T-cell (primary cell): ENCODE data around the gene SLC7A6OS. TPM values are rescaled to one million over a fixed set of nuclear protein-coding genes. Genes with fewer than 3 reads are reported as not detected.

ENCODE experiments used
- ATAC-seq, 4 experiments: fragments of 200-7000 bp in 3 of 4; fragments of 150-1000 bp in 1 of 4; cut with Tn5 transposase; replicated peaks in 1 of 4; 1 replicate in 3 of 4; 2 replicates in 1 of 4; pipeline ENCODE4 v1.10.0; 2021; ENCODE audit warnings: moderate library complexity in 3 of 4, mild to moderate bottlenecking in 2 of 4, moderate number of reproducible peaks in 1 of 4
- CTCF ChIA-PET, 2 donors: fragments of 300-600 bp; sonication (Branson Sonifier 250); formaldehyde crosslinking; loops; one replicate each; lab custom pipeline; 2022; ENCODE audit warnings: antibody characterized with exemption in 2 of 2; lab: Charles Lee
- POLR2A ChIA-PET, 2 donors: fragments of 300-600 bp; sonication (Branson Sonifier 250); formaldehyde crosslinking; loops; one replicate each; lab custom pipeline; 2022; ENCODE audit warnings: antibody characterized with exemption in 2 of 2; lab: Charles Lee
- DNase-seq, 35 experiments: peaks; one replicate each; pipeline versions ENCODE4 v3.0.0 to v3.0.0-alpha.2; 2013 to 2023
- H3K27ac ChIP-seq: one replicate; pipeline ENCODE4 v1.5.1; 2013; ENCODE audit warnings: low read length
- H3K27me3 ChIP-seq, 2 experiments: replicated peaks in 1 of 2; 1 replicate in 1 of 2; 2 replicates in 1 of 2; pipeline versions ENCODE4 v1.6.1 to v1.7.0; 2013; ENCODE audit warnings: low read length in 1 of 2, mixed read lengths in 1 of 2; ENCODE audit not compliant: control insufficient read depth in 2 of 2, insufficient read depth in 2 of 2; ENCODE audit errors: extremely low read depth in 1 of 2
- H3K36me3 ChIP-seq, 2 donors: 1 replicate in 1 of 2; 2 replicates in 1 of 2; pipeline versions ENCODE4 v1.6.1 to v1.7.0; 2013; ENCODE audit warnings: low read length in 1 of 2; ENCODE audit not compliant: control insufficient read depth in 2 of 2, insufficient read depth in 1 of 2; ENCODE audit errors: extremely low read depth in 1 of 2
- H3K4me1 ChIP-seq, 2 experiments: 1 replicate in 1 of 2; 2 replicates in 1 of 2; pipeline versions ENCODE4 v1.6.1 to v1.7.0; 2013; ENCODE audit warnings: low read length in 2 of 2, mixed read lengths in 1 of 2; ENCODE audit not compliant: insufficient read depth in 2 of 2, control insufficient read depth in 1 of 2; ENCODE audit errors: extremely low read depth in 1 of 2
- H3K4me3 ChIP-seq, 2 donors: 1 replicate in 1 of 2; 2 replicates in 1 of 2; pipeline versions ENCODE4 v1.5.1 to v1.7.0; 2013; ENCODE audit warnings: mild to moderate bottlenecking in 2 of 2, low read length in 1 of 2, moderate library complexity in 1 of 2; ENCODE audit not compliant: control insufficient read depth in 1 of 2; ENCODE audit errors: extremely low read depth in 1 of 2
- H3K9me3 ChIP-seq: 2 replicates; pipeline ENCODE4 v1.7.0; 2013
- H3K27ac Mint-ChIP-seq, 2 donors: one replicate each; pipeline ENCODE4 v1.8.0; 2020 to 2021; ENCODE audit warnings: mild to moderate bottlenecking in 2 of 2, mixed read lengths in 2 of 2
- H3K27me3 Mint-ChIP-seq, 2 donors: one replicate each; pipeline ENCODE4 v1.8.0; 2021 to 2022; ENCODE audit warnings: mixed read lengths in 2 of 2
- H3K36me3 Mint-ChIP-seq: one replicate; pipeline ENCODE4 v1.8.0; 2021; ENCODE audit warnings: mixed read lengths
- H3K4me1 Mint-ChIP-seq, 3 donors: one replicate each; pipeline ENCODE4 v1.8.0; 2020 to 2022; ENCODE audit warnings: mixed read lengths in 3 of 3, mild to moderate bottlenecking in 1 of 3
- H3K4me3 Mint-ChIP-seq, 3 donors: one replicate each; pipeline ENCODE4 v1.8.0; 2020 to 2022; ENCODE audit warnings: mild to moderate bottlenecking in 3 of 3, mixed read lengths in 3 of 3, moderate library complexity in 3 of 3
- H3K9me3 Mint-ChIP-seq, 3 donors: one replicate each; pipeline ENCODE4 v1.8.0; 2020 to 2022; ENCODE audit warnings: mixed read lengths in 3 of 3
- WGBS: methylation state at CpG from one replicate; pipeline ENCODE4 v1.1.5; 2013; ENCODE audit warnings: missing lambda C conversion rate; ENCODE audit not compliant: insufficient coverage; 5-methylcytosine and 5-hydroxymethylcytosine counted together
- total RNA-seq, 35 experiments: library from RNA in 6 of 35; stranded (reverse) in 6 of 35; fragments of 120-200 nt in 1 of 35; gene quantifications; one replicate each; pipeline versions ENCODE4 v1.2.1 to v1.2.4 and lab custom pipeline; 2013 to 2026

The SLC7A6OS gene
- total RNA-seq, 5 donors from 2014 or later (not counting 1 experiment from before 2014, with no cell fraction given): 42.5 to 50.3 (median 43.9) TPM

DNA sequence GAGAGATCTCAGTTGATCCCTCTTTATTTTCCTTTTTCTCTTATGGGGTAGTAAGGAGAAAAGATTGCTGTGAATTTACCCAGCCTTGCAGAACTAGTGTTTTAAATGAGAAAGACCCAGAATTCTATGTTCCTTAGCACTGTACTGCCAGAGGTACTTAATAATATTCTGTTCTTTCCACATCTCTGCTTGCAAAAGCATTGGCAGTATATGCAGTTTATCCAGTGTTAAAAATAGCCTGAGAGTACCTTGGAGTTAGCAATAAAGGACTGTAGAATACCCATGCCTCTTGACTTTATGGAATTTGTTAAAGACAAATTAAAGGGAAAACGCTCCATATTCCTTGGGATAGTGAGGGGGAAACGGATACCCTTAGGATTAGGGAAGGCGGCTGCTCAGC, 34.5 kb downstream of the SLC7A6OS start:
- no CpG with 5 or more reads among the region's 3 CpGs for WGBS
- ChIA-PET POLR2A (interaction anchor here (0.6 to 1.5 kb wide), 3 partner anchors 10 to 70 kb away, joined by 3 to 4 read pairs (median 4); partner anchors contain the start of gene SLC7A6 (in 1 of the 2)), CTCF (interaction anchor here (0.5 to 2.8 kb wide), 8 partner anchors 8 to 1251 kb away, joined by 3 to 9 read pairs (median 3); partner anchors contain the start of genes PRMT7 (in 1 of the 2), SLC7A6 (in 1 of the 2) and SLC7A6OS (in 1 of the 2))
- peak overlapping the region in 1 of 2 donors; percentile 0 for H3K4me3 ChIP-seq
- ATAC-seq (peak in 2 of 4 experiments; percentile 9 to 11), DNase-seq (no peak)
- Mint-ChIP-seq H3K4me1 (peaks cover 72 to 76% (median 72%) of the 10 kb centered on the region in 3 donors), H3K27ac (peak overlapping the region; percentile 98 to 100), H3K36me3 (peaks cover 40% of the 10 kb centered on the region), H3K27me3 (no peaks in the 10 kb centered on the region), H3K4me3 (peak overlapping the region; percentile 46 to 80 (median 55)), H3K9me3 (no peaks in the 10 kb centered on the region)
- no peaks in the 10 kb centered on the region for H3K9me3 ChIP-seq
- H3K27me3 ChIP-seq: no peaks in the 10 kb centered on the region
- H3K36me3 ChIP-seq: peaks cover 2 to 40% of the 10 kb centered on the region in 2 donors
- peaks cover 74 to 94% of the 10 kb centered on the region in 2 experiments for H3K4me1 ChIP-seq
- H3K27ac ChIP-seq: peak overlapping the region; percentile 75

- WGBS: 17% methylated on average over 2 of the region's 4 CpGs
- Mint-ChIP-seq H3K36me3 (peaks cover 38% of the 10 kb centered on the region), H3K27ac (peak overlapping the region; percentile 98 to 100), H3K4me3 (peak overlapping the region; percentile 46 to 80 (median 55)), H3K4me1 (peaks cover 70 to 76% (median 72%) of the 10 kb centered on the region in 3 donors), H3K27me3 (no peaks in the 10 kb centered on the region), H3K9me3 (no peaks in the 10 kb centered on the region)
- peak overlapping the region in 1 of 2 donors; percentile 0 for H3K4me3 ChIP-seq
- CTCF ChIA-PET: interaction anchor here (0.5 to 2.8 kb wide), 7 partner anchors 8 to 1252 kb away, joined by 3 to 9 read pairs (median 3); partner anchors contain the start of genes PRMT7 (in 1 of the 2), SLC7A6 (in 1 of the 2) and SLC7A6OS (in 1 of the 2)
- ATAC-seq: peak; percentile 81 to 88 (median 88)
- POLR2A ChIA-PET: interaction anchor here (0.6 to 1.5 kb wide), 4 partner anchors 11 to 95 kb away, joined by 3 to 7 read pairs (median 4); partner anchors contain the start of gene SLC7A6 (in 1 of the 2)
- H3K27me3 ChIP-seq: no peaks in the 10 kb centered on the region
- H3K9me3 ChIP-seq: no peaks in the 10 kb centered on the region
- peak overlapping the region; percentile 75 for H3K27ac ChIP-seq
- peaks cover 75 to 94% of the 10 kb centered on the region in 2 experiments for H3K4me1 ChIP-seq
- peak; percentile 27 to 81 (median 49) for DNase-seq
- H3K36me3 ChIP-seq: peaks cover 4 to 39% of the 10 kb centered on the region in 2 donors
Measured at GRCh38 chr16:68275611-68276191, 35.0 kb downstream of the SLC7A6OS start.

DNA sequence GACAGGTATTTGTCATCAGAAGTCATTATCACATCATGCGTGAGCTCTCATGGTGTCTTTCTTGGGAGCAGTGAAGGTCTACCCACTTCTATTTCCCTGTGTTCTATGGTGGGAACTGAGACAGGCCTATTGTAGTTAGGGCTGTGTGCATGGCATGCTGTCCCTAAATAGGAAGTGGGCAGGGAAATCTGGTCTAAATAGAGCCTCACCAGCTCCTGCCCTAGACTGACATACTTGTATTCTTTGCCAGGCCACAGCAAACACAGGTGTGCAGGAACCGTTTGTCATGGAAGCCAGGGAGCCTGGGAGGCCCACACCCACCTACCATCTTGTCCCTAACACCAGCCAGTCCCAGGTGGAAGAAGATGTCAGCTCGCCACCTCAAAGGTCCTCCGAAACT, 36.3 kb downstream of the SLC7A6OS start:
- H3K36me3 Mint-ChIP-seq: peaks cover 32% of the 10 kb centered on the region
- peaks cover 4 to 37% of the 10 kb centered on the region in 2 donors for H3K36me3 ChIP-seq
- peaks cover 73 to 79% (median 75%) of the 10 kb centered on the region in 3 donors for H3K4me1 Mint-ChIP-seq
- no peaks in the 10 kb centered on the region for H3K9me3 ChIP-seq
- ChIA-PET POLR2A (interaction anchor here in 1 of 2 donors (0.6 kb wide), 1 partner anchor 23 kb away, joined by 4 read pairs; no protein-coding TSS in a partner anchor), CTCF (interaction anchor here in 1 of 2 donors (0.6 kb wide), 1 partner anchor 55 kb away, joined by 3 read pairs; no protein-coding TSS in a partner anchor)
- H3K27me3 ChIP-seq: no peaks in the 10 kb centered on the region
- peaks cover 74 to 94% of the 10 kb centered on the region in 2 experiments for H3K4me1 ChIP-seq
- peak overlapping the region in 1 of 2 donors; percentile 27 for H3K4me3 ChIP-seq
- H3K27ac ChIP-seq: peak overlapping the region; percentile 75
- DNase-seq (no peak), ATAC-seq (no peak)
- 88% methylated on average over 3 of the region's 4 CpGs for WGBS
- H3K27ac Mint-ChIP-seq: peak overlapping the region; percentile 98 to 100
- H3K27me3 Mint-ChIP-seq: no peaks in the 10 kb centered on the region
- no peaks in the 10 kb centered on the region for H3K9me3 Mint-ChIP-seq
- peak overlapping the region in 2 of 3 donors; percentile 73 to 80 for H3K4me3 Mint-ChIP-seq

- peaks cover 74 to 91% of the 10 kb centered on the region in 2 experiments for H3K4me1 ChIP-seq
- H3K27ac ChIP-seq: peak overlapping the region; percentile 75
- POLR2A ChIA-PET: interaction anchor here in 1 of 2 donors (0.6 kb wide), 1 partner anchor 23 kb away, joined by 4 read pairs; no protein-coding TSS in a partner anchor
Measured at GRCh38 chr16:68273896-68274295, 36.9 kb downstream of the SLC7A6OS start.

DNA sequence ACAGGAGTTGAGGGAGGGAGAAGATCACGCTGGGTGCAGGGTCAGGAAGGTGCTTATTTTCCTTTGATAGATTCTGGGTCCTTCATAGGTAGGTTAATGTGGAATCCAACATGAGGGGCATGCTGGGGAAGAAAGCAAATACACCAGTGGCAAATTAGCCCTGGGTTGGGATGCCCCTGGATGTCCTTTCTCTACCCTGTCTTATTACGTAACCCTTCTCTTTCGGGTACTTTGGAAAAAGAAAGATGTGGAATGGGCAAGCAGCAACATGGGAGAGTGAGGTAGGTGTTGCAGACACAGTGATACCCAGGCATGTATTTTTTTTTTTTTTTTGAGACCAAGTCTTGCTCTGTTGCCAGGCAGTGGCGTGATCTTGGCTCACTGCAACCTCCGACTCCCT, 37.3 kb downstream of the SLC7A6OS start:
- peaks cover 79 to 84% (median 79%) of the 10 kb centered on the region in 3 donors for H3K4me1 Mint-ChIP-seq

More at GRCh38 chr16:68273896-68274295, 36.9 kb downstream of the SLC7A6OS start:
- DNase-seq (no peak), ATAC-seq (no peak)
- no CpG with 5 or more reads among the region's 8 CpGs for WGBS
- H3K36me3 ChIP-seq: peaks cover 4 to 35% of the 10 kb centered on the region in 2 donors
- H3K4me3 ChIP-seq: no peak overlapping the region
- no peaks in the 10 kb centered on the region for H3K9me3 ChIP-seq
- Mint-ChIP-seq H3K27ac (peak overlapping the region; percentile 98 to 100), H3K9me3 (no peaks in the 10 kb centered on the region), H3K36me3 (peaks cover 29% of the 10 kb centered on the region), H3K4me1 (peaks cover 75 to 80% (median 76%) of the 10 kb centered on the region in 3 donors), H3K4me3 (peak overlapping the region; percentile 19 to 80 (median 73)), H3K27me3 (no peaks in the 10 kb centered on the region)
- CTCF ChIA-PET: interaction anchor here (0.6 to 2.0 kb wide), 3 partner anchors 10 to 68 kb away, joined by 3 to 11 read pairs (median 3); partner anchors contain the start of gene SLC7A6 (in 1 of the 2)
- no peaks in the 10 kb centered on the region for H3K27me3 ChIP-seq

More for the DNA sequence above, 37.3 kb downstream of the SLC7A6OS start:
- peaks cover 29% of the 10 kb centered on the region for H3K36me3 Mint-ChIP-seq
- no peaks in the 10 kb centered on the region for H3K27me3 Mint-ChIP-seq
- peak overlapping the region; percentile 98 to 100 for H3K27ac Mint-ChIP-seq
- DNase-seq: no peak
- Histone ChIP-seq H3K4me1 (peaks cover 77 to 93% of the 10 kb centered on the region in 2 experiments), H3K4me3 (no peak overlapping the region), H3K27me3 (no peaks in the 10 kb centered on the region), H3K27ac (peak overlapping the region; percentile 75), H3K36me3 (peaks cover 4 to 35% of the 10 kb centered on the region in 2 donors), H3K9me3 (no peaks in the 10 kb centered on the region)
- H3K4me3 Mint-ChIP-seq: peak overlapping the region; percentile 50 to 80 (median 73)
- POLR2A ChIA-PET: interaction anchor here (1.0 to 1.7 kb wide), 3 partner anchors 9 to 15 kb away, joined by 8 to 12 read pairs (median 8); partner anchors contain the start of gene SLC7A6 (in 1 of the 2)
- CTCF ChIA-PET: interaction anchor here (0.6 to 2.0 kb wide), 9 partner anchors 9 to 68 kb away, joined by 3 to 14 read pairs (median 7); partner anchors contain the start of gene SLC7A6 (in 2 of the 2)
- no peaks in the 10 kb centered on the region for H3K9me3 Mint-ChIP-seq
- no peak for ATAC-seq
- 92% methylated on average over 2 of the region's 5 CpGs for WGBS
